ENCODE results near the gene GEMIN2. TPM values are rescaled to one million over a fixed set of nuclear protein-coding genes. Genes with fewer than 3 reads are reported as not detected.
A peak's percentile ranks its signal among the peaks of the same experiment; 100 is the strongest.

The GEMIN2 gene
- total and polyA plus RNA-seq, 2 donors (not counting 3 experiments of a cell fraction or from before 2014, with no cell fraction given), result 14.3 to 19.5 TPM

GRCh38 chr14:39113685-39114072 is 444 bp upstream of the GEMIN2 start:
- H3K9ac ChIP-seq (replicated peaks; ENCODE audit: extremely low read depth, insufficient read depth, low read length), result peak overlapping the region; percentile 68
- H4K20me1 ChIP-seq (replicated peaks; ENCODE audit: control insufficient read depth, extremely low read depth, insufficient read depth, low read length), result no peaks in the 10 kb centered on the region
- H3K4me1 ChIP-seq (ENCODE audit: control insufficient read depth, extremely low read depth, insufficient read depth, low read length), result peaks cover 11% of the 10 kb centered on the region
- TF ChIP-seq JUN (IDR thresholded peaks at IDR 0.05; ENCODE audit: borderline replicate concordance, insufficient read depth, insufficient read length, low read depth) (no peak), EZH2 (IDR thresholded peaks at IDR 0.05; ENCODE audit: borderline replicate concordance, low read depth, low read length, severe bottlenecking) (no peak), POLR2A (IDR thresholded peaks at IDR 0.05; ENCODE audit: low read depth, low read length) (no peak), MAX (IDR thresholded peaks at IDR 0.05; ENCODE audit: insufficient read depth, insufficient read length) (no peak), MYC (IDR thresholded peaks at IDR 0.05; ENCODE audit: low read depth, low read length) (no peak), POLR2AphosphoS5 (IDR thresholded peaks at IDR 0.05; ENCODE audit: insufficient read depth, low read depth, low read length) (no peak), CTCF (IDR thresholded peaks at IDR 0.05; ENCODE audit: extremely low read depth in 1 of 2, insufficient read depth in 1 of 2, low read depth in 1 of 2, low read length in 2 of 2) (no peak), FOS (IDR thresholded peaks at IDR 0.05; ENCODE audit: borderline replicate concordance, insufficient read depth, low read length) (no peak), GATA2 (IDR thresholded peaks at IDR 0.05; ENCODE audit: insufficient read depth, insufficient read length, low read depth, low read length) (no peak)
- H3K9me3 ChIP-seq (replicated peaks; ENCODE audit: control insufficient read depth, insufficient read depth, low read length), result no peaks in the 10 kb centered on the region
- dilution Hi-C loops (cut with MboI; ENCODE audit: extremely low pct_ligation_motif_present, low sequenced_read_pairs) (no loop called here), intact Hi-C loops (cut with micrococcal nuclease) (no loop called here)
- peak overlapping the region; percentile 88 for H2AFZ ChIP-seq (ENCODE audit: low read depth, low read length)
- peaks cover 2 to 5% of the 10 kb centered on the region in 2 experiments for H3K36me3 ChIP-seq (ENCODE audit: control insufficient read depth in 2 of 2, extremely low read depth in 1 of 2, insufficient read depth in 2 of 2, low read length in 2 of 2)
- no peak for FAIRE-seq
- peak overlapping the region in 2 of 3 experiments; percentile 61 to 92 for H3K4me3 ChIP-seq (replicated peaks in 1 of 3; ENCODE audit: insufficient read depth in 1 of 3, low read depth in 1 of 3, low read length in 3 of 3)
- ChIA-PET POLR2A (interaction anchor here (0.5 to 1.5 kb wide), 5 partner anchors 10 to 318 kb away, joined by 5 to 19 read pairs (median 6); partner anchors contain the start of genes FBXO33, SEC23A and TRAPPC6B), CTCF (interaction anchor here (0.7 to 1.4 kb wide), 11 partner anchors 10 to 318 kb away, joined by 3 to 13 read pairs (median 4); partner anchors contain the start of genes FBXO33 and SEC23A)
- TSS peak; percentile 78 for BruUV-seq (replicated peaks)
- no peaks in the 10 kb centered on the region for H3K9me1 ChIP-seq (replicated peaks; ENCODE audit: control insufficient read depth, extremely low read depth, insufficient read depth, low read length)
- DNase-seq (ENCODE audit: low read depth, low spot score), result no peak
- H3K27me3 ChIP-seq (ENCODE audit: control insufficient read depth in 2 of 2, insufficient read depth in 2 of 2, low read length in 2 of 2), result no peaks in the 10 kb centered on the region
- peak overlapping the region; percentile 89 for H3K4me2 ChIP-seq (ENCODE audit: insufficient read depth, low read length)
- H3K27ac ChIP-seq (ENCODE audit: insufficient read depth, low read depth, low read length), result peak overlapping the region; percentile 3
- peaks cover 10% of the 10 kb centered on the region for H3K79me2 ChIP-seq (ENCODE audit: control insufficient read depth, insufficient read depth, low read length)

All from endothelial cell of umbilical vein (primary cell).